Nephron (organoid): ENCODE measurements around the gene GLRX.

Source experiments
- H3K27ac Mint-ChIP-seq, 3 experiments: 2 replicates each; pipeline ENCODE4 v1.8.0; 2020; ENCODE audit warnings: mixed read lengths in 3 of 3, mild to moderate bottlenecking in 2 of 3, moderate library complexity in 1 of 3
- H3K27me3 Mint-ChIP-seq: 2 replicates; pipeline ENCODE4 v1.8.0; 2021; ENCODE audit warnings: low read depth, mild to moderate bottlenecking, moderate library complexity, mixed read lengths
- H3K36me3 Mint-ChIP-seq: 2 replicates; pipeline ENCODE4 v1.8.0; 2020; ENCODE audit warnings: low read depth, mixed read lengths
- H3K4me1 Mint-ChIP-seq: 2 replicates; pipeline ENCODE4 v1.8.0; 2020; ENCODE audit warnings: mixed read lengths
- H3K4me3 Mint-ChIP-seq, 3 experiments: 2 replicates each; pipeline ENCODE4 v1.8.0; 2020; ENCODE audit warnings: mild to moderate bottlenecking in 3 of 3, mixed read lengths in 3 of 3, moderate library complexity in 2 of 3
- H3K9me3 Mint-ChIP-seq: 2 replicates; pipeline ENCODE4 v1.8.0; 2020; ENCODE audit warnings: mixed read lengths
- TF ChIP-seq, protein P1 (sequence below), 3 experiments: fragments of 200-600 bp; sonication (generic); IDR thresholded peaks; one replicate each; pipeline ENCODE4 v1.5.0; 2021; ENCODE audit warnings: antibody characterized with exemption in 3 of 3; ENCODE audit not compliant: unreplicated experiment in 3 of 3

Gene GLRX

GRCh38 chr5:95847261-95847592 lies 24.7 kb upstream of the GLRX start:
- no peaks in the 10 kb centered on the region for H3K4me1 Mint-ChIP-seq
- TF ChIP-seq, protein P1, sequence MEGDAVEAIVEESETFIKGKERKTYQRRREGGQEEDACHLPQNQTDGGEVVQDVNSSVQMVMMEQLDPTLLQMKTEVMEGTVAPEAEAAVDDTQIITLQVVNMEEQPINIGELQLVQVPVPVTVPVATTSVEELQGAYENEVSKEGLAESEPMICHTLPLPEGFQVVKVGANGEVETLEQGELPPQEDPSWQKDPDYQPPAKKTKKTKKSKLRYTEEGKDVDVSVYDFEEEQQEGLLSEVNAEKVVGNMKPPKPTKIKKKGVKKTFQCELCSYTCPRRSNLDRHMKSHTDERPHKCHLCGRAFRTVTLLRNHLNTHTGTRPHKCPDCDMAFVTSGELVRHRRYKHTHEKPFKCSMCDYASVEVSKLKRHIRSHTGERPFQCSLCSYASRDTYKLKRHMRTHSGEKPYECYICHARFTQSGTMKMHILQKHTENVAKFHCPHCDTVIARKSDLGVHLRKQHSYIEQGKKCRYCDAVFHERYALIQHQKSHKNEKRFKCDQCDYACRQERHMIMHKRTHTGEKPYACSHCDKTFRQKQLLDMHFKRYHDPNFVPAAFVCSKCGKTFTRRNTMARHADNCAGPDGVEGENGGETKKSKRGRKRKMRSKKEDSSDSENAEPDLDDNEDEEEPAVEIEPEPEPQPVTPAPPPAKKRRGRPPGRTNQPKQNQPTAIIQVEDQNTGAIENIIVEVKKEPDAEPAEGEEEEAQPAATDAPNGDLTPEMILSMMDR (IDR thresholded peaks at IDR 0.05; ENCODE audit: unreplicated experiment in 3 of 3): no peak

GRCh38 chr5:95846554-95847260 lies 24.2 kb upstream of the GLRX start:
- Mint-ChIP-seq H3K36me3 (no peaks in the 10 kb centered on the region), H3K27me3 (peaks cover 3% of the 10 kb centered on the region), H3K4me1 (no peaks in the 10 kb centered on the region), H3K9me3 (no peaks in the 10 kb centered on the region), H3K4me3 (no peak overlapping the region), H3K27ac (no peak overlapping the region)
- TF ChIP-seq, protein P1 (IDR thresholded peaks at IDR 0.05; ENCODE audit: unreplicated experiment in 3 of 3): peak; percentile 91 to 94 (median 91)

More at GRCh38 chr5:95847261-95847592, 24.7 kb upstream of the GLRX start:
- no peaks in the 10 kb centered on the region for H3K9me3 Mint-ChIP-seq
- H3K27me3 Mint-ChIP-seq: peaks cover 3% of the 10 kb centered on the region
- no peaks in the 10 kb centered on the region for H3K36me3 Mint-ChIP-seq
- no peak overlapping the region for H3K4me3 Mint-ChIP-seq
- H3K27ac Mint-ChIP-seq: no peak overlapping the region

DNA sequence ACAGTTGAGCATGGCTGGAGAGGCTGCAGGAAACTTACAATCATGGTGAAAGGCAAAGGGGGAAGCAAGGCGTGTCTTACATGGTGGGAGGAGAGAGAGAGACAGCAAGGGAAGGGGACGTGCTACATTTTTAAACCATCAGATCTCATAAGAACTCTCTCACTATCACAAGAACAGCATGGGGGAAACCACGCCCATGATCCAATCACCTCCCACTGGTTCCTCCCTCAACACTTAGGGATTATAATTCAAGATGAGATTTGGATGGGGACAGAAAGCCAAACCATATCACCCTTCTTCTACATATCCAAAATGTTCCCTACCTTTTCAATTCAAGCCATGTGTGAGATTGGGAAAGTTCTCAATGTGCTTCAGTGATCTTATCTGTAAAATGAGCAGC lies 22.9 kb upstream of the GLRX start:
- peaks cover 7% of the 10 kb centered on the region for H3K27me3 Mint-ChIP-seq
- H3K4me3 Mint-ChIP-seq: no peak overlapping the region
- TF ChIP-seq, protein P1 (IDR thresholded peaks at IDR 0.05; ENCODE audit: unreplicated experiment in 3 of 3): no peak
- no peaks in the 10 kb centered on the region for H3K36me3 Mint-ChIP-seq
- H3K4me1 Mint-ChIP-seq: no peaks in the 10 kb centered on the region
- no peaks in the 10 kb centered on the region for H3K9me3 Mint-ChIP-seq
- H3K27ac Mint-ChIP-seq: no peak overlapping the region

- Mint-ChIP-seq H3K27ac (no peak overlapping the region), H3K9me3 (no peaks in the 10 kb centered on the region), H3K4me3 (no peak overlapping the region), H3K4me1 (no peaks in the 10 kb centered on the region), H3K27me3 (peaks cover 7% of the 10 kb centered on the region), H3K36me3 (no peaks in the 10 kb centered on the region)
- TF ChIP-seq, protein P1 (IDR thresholded peaks at IDR 0.05; ENCODE audit: unreplicated experiment in 3 of 3): no peak
Measured at GRCh38 chr5:95843733-95844223, 21.3 kb upstream of the GLRX start.

DNA sequence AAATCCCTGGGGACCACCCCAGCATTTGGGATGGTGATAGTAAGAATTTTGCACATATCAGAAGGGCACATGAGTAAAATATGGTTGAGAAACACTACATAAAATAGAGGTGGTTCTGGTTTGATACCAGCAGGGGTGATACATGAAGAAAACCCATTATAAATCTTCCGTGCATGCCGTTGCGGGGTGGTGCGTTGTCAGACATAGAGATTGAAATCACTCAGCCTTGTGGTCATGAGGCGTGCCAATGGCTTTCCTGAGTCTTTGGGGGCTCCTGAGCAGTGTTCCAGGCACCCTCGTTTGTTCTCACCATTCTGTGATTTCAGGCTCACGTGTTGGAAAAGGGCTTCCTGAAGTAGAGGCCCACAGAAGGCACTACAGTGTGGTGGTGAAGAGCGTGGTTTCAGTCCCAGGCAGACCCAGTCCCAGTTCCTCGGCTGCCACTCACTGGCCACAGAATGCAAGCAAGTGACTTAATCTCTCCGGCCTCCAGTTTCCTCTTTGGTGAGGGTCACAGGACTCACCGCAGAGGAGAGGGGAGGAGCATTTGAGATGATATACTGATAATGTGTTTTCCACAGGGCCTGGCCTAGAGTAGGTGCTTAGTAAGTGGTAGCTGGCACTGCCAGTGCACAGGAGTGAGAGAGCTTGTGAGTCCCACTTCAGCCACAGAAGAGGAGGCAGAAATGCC lies 20.5 kb upstream of the GLRX start:
- Mint-ChIP-seq H3K36me3 (no peaks in the 10 kb centered on the region), H3K27ac (no peak overlapping the region), H3K4me3 (no peak overlapping the region), H3K9me3 (no peaks in the 10 kb centered on the region), H3K4me1 (no peaks in the 10 kb centered on the region), H3K27me3 (peaks cover 7% of the 10 kb centered on the region)
- TF ChIP-seq, protein P1 (IDR thresholded peaks at IDR 0.05; ENCODE audit: unreplicated experiment in 3 of 3): no peak
